SU-DHL-6 (cell line): ENCODE measurements around the gene SCARB2.

Experiments used
- EZH2phosphoT487 ChIP-seq: fragments of 200-600 bp; sonication (generic), shearing (Covaris generic); conservative IDR thresholded peaks from 2 replicates; pipeline ENCODE4 v1.6.1; 2018; ENCODE audit warnings: mild to moderate bottlenecking, antibody characterized with exemption, low read length, moderate library complexity, mixed read lengths
- TF ChIP-seq, protein P1 (sequence below): fragments of 200-600 bp; sonication (generic); IDR thresholded peaks from one replicate; pipeline ENCODE4 v1.5.1; 2017; ENCODE audit warnings: antibody characterized with exemption, mild to moderate bottlenecking, low read length, moderate library complexity; ENCODE audit not compliant: insufficient read depth, poor library complexity, severe bottlenecking

DNA sequence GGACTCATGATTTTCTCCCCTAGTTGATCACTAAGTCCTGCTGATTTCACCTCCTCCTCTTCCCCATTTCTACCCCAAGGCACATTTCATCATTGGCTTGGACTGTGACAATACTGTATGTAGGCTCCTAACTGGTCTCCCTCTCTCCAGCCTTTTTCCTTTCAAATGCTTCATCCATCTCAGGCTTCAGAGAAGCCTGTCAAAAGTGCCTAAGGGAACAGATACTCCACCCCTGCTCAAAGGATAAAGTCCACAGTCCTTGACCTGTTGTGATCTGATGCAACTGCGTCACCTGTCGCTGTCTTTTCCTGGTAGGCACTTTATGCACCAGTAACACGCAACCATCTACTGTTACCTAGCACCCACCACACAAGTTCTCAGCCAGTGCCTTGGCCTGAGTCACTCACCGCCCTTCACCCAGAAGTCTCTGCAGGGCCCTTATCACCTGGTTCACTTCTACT lies 12.8 kb downstream of the SCARB2 start:
- TF ChIP-seq, protein P1, sequence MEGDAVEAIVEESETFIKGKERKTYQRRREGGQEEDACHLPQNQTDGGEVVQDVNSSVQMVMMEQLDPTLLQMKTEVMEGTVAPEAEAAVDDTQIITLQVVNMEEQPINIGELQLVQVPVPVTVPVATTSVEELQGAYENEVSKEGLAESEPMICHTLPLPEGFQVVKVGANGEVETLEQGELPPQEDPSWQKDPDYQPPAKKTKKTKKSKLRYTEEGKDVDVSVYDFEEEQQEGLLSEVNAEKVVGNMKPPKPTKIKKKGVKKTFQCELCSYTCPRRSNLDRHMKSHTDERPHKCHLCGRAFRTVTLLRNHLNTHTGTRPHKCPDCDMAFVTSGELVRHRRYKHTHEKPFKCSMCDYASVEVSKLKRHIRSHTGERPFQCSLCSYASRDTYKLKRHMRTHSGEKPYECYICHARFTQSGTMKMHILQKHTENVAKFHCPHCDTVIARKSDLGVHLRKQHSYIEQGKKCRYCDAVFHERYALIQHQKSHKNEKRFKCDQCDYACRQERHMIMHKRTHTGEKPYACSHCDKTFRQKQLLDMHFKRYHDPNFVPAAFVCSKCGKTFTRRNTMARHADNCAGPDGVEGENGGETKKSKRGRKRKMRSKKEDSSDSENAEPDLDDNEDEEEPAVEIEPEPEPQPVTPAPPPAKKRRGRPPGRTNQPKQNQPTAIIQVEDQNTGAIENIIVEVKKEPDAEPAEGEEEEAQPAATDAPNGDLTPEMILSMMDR = no peak
- no peak for TF ChIP-seq EZH2phosphoT487
